ENCODE results near the gene SYNGR3.

DNA sequence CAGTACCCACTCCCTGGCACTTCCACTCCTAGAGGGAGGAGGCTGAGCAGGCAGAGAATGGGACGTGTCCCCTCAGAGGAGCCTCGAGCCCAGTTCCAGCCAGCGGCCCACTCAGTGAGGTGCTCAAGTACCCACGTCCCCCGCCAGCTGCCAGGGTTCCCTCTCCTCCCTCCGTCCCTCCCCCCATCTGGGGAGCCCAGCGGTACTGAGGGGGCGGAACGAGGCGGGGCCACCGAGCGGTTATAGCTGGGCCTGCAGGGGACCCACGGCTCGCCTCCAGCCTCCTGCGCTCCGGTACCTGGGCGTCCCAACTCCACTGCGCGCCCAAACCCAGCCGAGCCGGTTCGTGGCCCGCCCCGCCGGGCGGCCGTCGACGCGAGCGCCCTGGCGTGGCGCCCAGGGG lies 29.7 kb downstream of the SYNGR3 start, which contains the start of gene NPW:
- TF ChIP-seq, protein P1, sequence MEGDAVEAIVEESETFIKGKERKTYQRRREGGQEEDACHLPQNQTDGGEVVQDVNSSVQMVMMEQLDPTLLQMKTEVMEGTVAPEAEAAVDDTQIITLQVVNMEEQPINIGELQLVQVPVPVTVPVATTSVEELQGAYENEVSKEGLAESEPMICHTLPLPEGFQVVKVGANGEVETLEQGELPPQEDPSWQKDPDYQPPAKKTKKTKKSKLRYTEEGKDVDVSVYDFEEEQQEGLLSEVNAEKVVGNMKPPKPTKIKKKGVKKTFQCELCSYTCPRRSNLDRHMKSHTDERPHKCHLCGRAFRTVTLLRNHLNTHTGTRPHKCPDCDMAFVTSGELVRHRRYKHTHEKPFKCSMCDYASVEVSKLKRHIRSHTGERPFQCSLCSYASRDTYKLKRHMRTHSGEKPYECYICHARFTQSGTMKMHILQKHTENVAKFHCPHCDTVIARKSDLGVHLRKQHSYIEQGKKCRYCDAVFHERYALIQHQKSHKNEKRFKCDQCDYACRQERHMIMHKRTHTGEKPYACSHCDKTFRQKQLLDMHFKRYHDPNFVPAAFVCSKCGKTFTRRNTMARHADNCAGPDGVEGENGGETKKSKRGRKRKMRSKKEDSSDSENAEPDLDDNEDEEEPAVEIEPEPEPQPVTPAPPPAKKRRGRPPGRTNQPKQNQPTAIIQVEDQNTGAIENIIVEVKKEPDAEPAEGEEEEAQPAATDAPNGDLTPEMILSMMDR (IDR thresholded peaks at IDR 0.05) = no peak
- no peak for TF ChIP-seq SIN3A (IDR thresholded peaks at IDR 0.05; ENCODE audit: borderline replicate concordance, insufficient read depth, low read depth, low read length)
- no peak for TF ChIP-seq POLR2AphosphoS5 (IDR thresholded peaks at IDR 0.05; ENCODE audit: low read depth, low read length)
- TF ChIP-seq, protein P2, sequence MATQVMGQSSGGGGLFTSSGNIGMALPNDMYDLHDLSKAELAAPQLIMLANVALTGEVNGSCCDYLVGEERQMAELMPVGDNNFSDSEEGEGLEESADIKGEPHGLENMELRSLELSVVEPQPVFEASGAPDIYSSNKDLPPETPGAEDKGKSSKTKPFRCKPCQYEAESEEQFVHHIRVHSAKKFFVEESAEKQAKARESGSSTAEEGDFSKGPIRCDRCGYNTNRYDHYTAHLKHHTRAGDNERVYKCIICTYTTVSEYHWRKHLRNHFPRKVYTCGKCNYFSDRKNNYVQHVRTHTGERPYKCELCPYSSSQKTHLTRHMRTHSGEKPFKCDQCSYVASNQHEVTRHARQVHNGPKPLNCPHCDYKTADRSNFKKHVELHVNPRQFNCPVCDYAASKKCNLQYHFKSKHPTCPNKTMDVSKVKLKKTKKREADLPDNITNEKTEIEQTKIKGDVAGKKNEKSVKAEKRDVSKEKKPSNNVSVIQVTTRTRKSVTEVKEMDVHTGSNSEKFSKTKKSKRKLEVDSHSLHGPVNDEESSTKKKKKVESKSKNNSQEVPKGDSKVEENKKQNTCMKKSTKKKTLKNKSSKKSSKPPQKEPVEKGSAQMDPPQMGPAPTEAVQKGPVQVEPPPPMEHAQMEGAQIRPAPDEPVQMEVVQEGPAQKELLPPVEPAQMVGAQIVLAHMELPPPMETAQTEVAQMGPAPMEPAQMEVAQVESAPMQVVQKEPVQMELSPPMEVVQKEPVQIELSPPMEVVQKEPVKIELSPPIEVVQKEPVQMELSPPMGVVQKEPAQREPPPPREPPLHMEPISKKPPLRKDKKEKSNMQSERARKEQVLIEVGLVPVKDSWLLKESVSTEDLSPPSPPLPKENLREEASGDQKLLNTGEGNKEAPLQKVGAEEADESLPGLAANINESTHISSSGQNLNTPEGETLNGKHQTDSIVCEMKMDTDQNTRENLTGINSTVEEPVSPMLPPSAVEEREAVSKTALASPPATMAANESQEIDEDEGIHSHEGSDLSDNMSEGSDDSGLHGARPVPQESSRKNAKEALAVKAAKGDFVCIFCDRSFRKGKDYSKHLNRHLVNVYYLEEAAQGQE (IDR thresholded peaks at IDR 0.05; ENCODE audit: insufficient read depth in 1 of 2, low read depth in 2 of 2, low read length in 1 of 2) = no peak
- TF ChIP-seq TCF7L2 (IDR thresholded peaks at IDR 0.05; ENCODE audit: low read depth, low read length) = no peak
